ENCODE data around the gene SGCE.

SGCE gene

GRCh38 chr7:94584113-94584512 is 71.8 kb downstream of the SGCE start:
- no peaks in the 10 kb centered on the region for H3K27me3 Mint-ChIP-seq (ENCODE audit: low read depth)
- H3K9me3 Mint-ChIP-seq = peaks cover 8% of the 10 kb centered on the region
- H3K36me3 Mint-ChIP-seq (ENCODE audit: low read depth) = peaks cover 6% of the 10 kb centered on the region

GRCh38 chr7:94580601-94581000 is 75.3 kb downstream of the SGCE start:
- Mint-ChIP-seq H3K36me3 (ENCODE audit: low read depth) (peaks cover 10% of the 10 kb centered on the region), H3K4me3 (no peak overlapping the region), H3K27me3 (ENCODE audit: low read depth) (no peaks in the 10 kb centered on the region), H3K27ac (no peak overlapping the region), H3K4me1 (ENCODE audit: low read depth) (no peaks in the 10 kb centered on the region), H3K9me3 (peaks cover 15% of the 10 kb centered on the region)

More at GRCh38 chr7:94584113-94584512, 71.8 kb downstream of the SGCE start:
- Mint-ChIP-seq H3K4me3 (no peak overlapping the region), H3K4me1 (ENCODE audit: low read depth) (no peaks in the 10 kb centered on the region), H3K27ac (no peak overlapping the region)

- peaks cover 11% of the 10 kb centered on the region for H3K36me3 Mint-ChIP-seq (ENCODE audit: low read depth)
- H3K4me1 Mint-ChIP-seq (ENCODE audit: low read depth) = no peaks in the 10 kb centered on the region
- H3K9me3 Mint-ChIP-seq = peaks cover 24% of the 10 kb centered on the region
- no peak overlapping the region for H3K27ac Mint-ChIP-seq
- no peaks in the 10 kb centered on the region for H3K27me3 Mint-ChIP-seq (ENCODE audit: low read depth)
- no peak overlapping the region for H3K4me3 Mint-ChIP-seq
Observed at GRCh38 chr7:94579470-94579869, 76.5 kb downstream of the SGCE start.

GRCh38 chr7:94578614-94579013 is 77.3 kb downstream of the SGCE start:
- Mint-ChIP-seq H3K4me1 (ENCODE audit: low read depth) (no peaks in the 10 kb centered on the region), H3K27me3 (ENCODE audit: low read depth) (no peaks in the 10 kb centered on the region), H3K36me3 (ENCODE audit: low read depth) (peaks cover 11% of the 10 kb centered on the region), H3K9me3 (peaks cover 30% of the 10 kb centered on the region), H3K4me3 (no peak overlapping the region), H3K27ac (no peak overlapping the region)

- Mint-ChIP-seq H3K36me3 (ENCODE audit: low read depth) (peaks cover 11% of the 10 kb centered on the region), H3K27me3 (ENCODE audit: low read depth) (no peaks in the 10 kb centered on the region), H3K9me3 (peaks cover 35% of the 10 kb centered on the region), H3K27ac (no peak overlapping the region), H3K4me3 (no peak overlapping the region), H3K4me1 (ENCODE audit: low read depth) (no peaks in the 10 kb centered on the region)
Observed at GRCh38 chr7:94577357-94577756, 78.6 kb downstream of the SGCE start.

- H3K27ac Mint-ChIP-seq = no peak overlapping the region
- no peak overlapping the region for H3K4me3 Mint-ChIP-seq
- H3K4me1 Mint-ChIP-seq (ENCODE audit: low read depth) = no peaks in the 10 kb centered on the region
- peaks cover 35% of the 10 kb centered on the region for H3K9me3 Mint-ChIP-seq
- H3K36me3 Mint-ChIP-seq (ENCODE audit: low read depth) = peaks cover 9% of the 10 kb centered on the region
- H3K27me3 Mint-ChIP-seq (ENCODE audit: low read depth) = no peaks in the 10 kb centered on the region
Observed at GRCh38 chr7:94576316-94576715, 79.6 kb downstream of the SGCE start.

GRCh38 chr7:94575646-94576045 is 80.3 kb downstream of the SGCE start:
- Mint-ChIP-seq H3K27ac (no peak overlapping the region), H3K4me3 (no peak overlapping the region), H3K36me3 (ENCODE audit: low read depth) (peaks cover 7% of the 10 kb centered on the region), H3K27me3 (ENCODE audit: low read depth) (no peaks in the 10 kb centered on the region), H3K4me1 (ENCODE audit: low read depth) (no peaks in the 10 kb centered on the region), H3K9me3 (peaks cover 34% of the 10 kb centered on the region)

GRCh38 chr7:94571816-94572215 is 84.1 kb downstream of the SGCE start:
- Mint-ChIP-seq H3K27me3 (ENCODE audit: low read depth) (no peaks in the 10 kb centered on the region), H3K4me1 (ENCODE audit: low read depth) (no peaks in the 10 kb centered on the region), H3K36me3 (ENCODE audit: low read depth) (peaks cover 9% of the 10 kb centered on the region), H3K9me3 (peaks cover 34% of the 10 kb centered on the region), H3K27ac (no peak overlapping the region), H3K4me3 (no peak overlapping the region)

GRCh38 chr7:94567396-94567795 is 88.5 kb downstream of the SGCE start:
- Mint-ChIP-seq H3K27ac (no peak overlapping the region), H3K4me3 (no peak overlapping the region), H3K4me1 (ENCODE audit: low read depth) (no peaks in the 10 kb centered on the region), H3K9me3 (peaks cover 8% of the 10 kb centered on the region), H3K27me3 (ENCODE audit: low read depth) (no peaks in the 10 kb centered on the region), H3K36me3 (ENCODE audit: low read depth) (peaks cover 2% of the 10 kb centered on the region)

GRCh38 chr7:94565247-94565894 is 90.6 kb downstream of the SGCE start:
- no peak overlapping the region for H3K27ac Mint-ChIP-seq
- H3K9me3 Mint-ChIP-seq = peaks cover 3% of the 10 kb centered on the region
- no peaks in the 10 kb centered on the region for H3K27me3 Mint-ChIP-seq (ENCODE audit: low read depth)
- peaks cover 2% of the 10 kb centered on the region for H3K36me3 Mint-ChIP-seq (ENCODE audit: low read depth)
- H3K4me3 Mint-ChIP-seq = no peak overlapping the region
- no peaks in the 10 kb centered on the region for H3K4me1 Mint-ChIP-seq (ENCODE audit: low read depth)

GRCh38 chr7:94562525-94562924 is 93.4 kb downstream of the SGCE start:
- H3K9me3 Mint-ChIP-seq = no peaks in the 10 kb centered on the region
- H3K4me1 Mint-ChIP-seq (ENCODE audit: low read depth) = no peaks in the 10 kb centered on the region
- no peak overlapping the region for H3K4me3 Mint-ChIP-seq
- H3K36me3 Mint-ChIP-seq (ENCODE audit: low read depth) = peaks cover 5% of the 10 kb centered on the region
- H3K27ac Mint-ChIP-seq = no peak overlapping the region
- H3K27me3 Mint-ChIP-seq (ENCODE audit: low read depth) = no peaks in the 10 kb centered on the region

GRCh38 chr7:94561841-94562514 is 94.0 kb downstream of the SGCE start:
- no peak overlapping the region for H3K27ac Mint-ChIP-seq
- no peaks in the 10 kb centered on the region for H3K4me1 Mint-ChIP-seq (ENCODE audit: low read depth)
- peaks cover 5% of the 10 kb centered on the region for H3K36me3 Mint-ChIP-seq (ENCODE audit: low read depth)

GRCh38 chr7:94559972-94560371 is 96.0 kb downstream of the SGCE start:
- Mint-ChIP-seq H3K4me1 (ENCODE audit: low read depth) (no peaks in the 10 kb centered on the region), H3K27me3 (ENCODE audit: low read depth) (no peaks in the 10 kb centered on the region), H3K4me3 (no peak overlapping the region), H3K36me3 (ENCODE audit: low read depth) (peaks cover 5% of the 10 kb centered on the region), H3K27ac (no peak overlapping the region), H3K9me3 (no peaks in the 10 kb centered on the region)

More at GRCh38 chr7:94561841-94562514, 94.0 kb downstream of the SGCE start:
- Mint-ChIP-seq H3K9me3 (no peaks in the 10 kb centered on the region), H3K27me3 (ENCODE audit: low read depth) (no peaks in the 10 kb centered on the region), H3K4me3 (no peak overlapping the region)

- H3K9me3 Mint-ChIP-seq = no peaks in the 10 kb centered on the region
Observed at GRCh38 chr7:94557215-94557614, 98.7 kb downstream of the SGCE start.

GRCh38 chr7:94556028-94556427 is 99.9 kb downstream of the SGCE start:
- Mint-ChIP-seq H3K27me3 (ENCODE audit: low read depth) (no peaks in the 10 kb centered on the region), H3K27ac (no peak overlapping the region), H3K36me3 (ENCODE audit: low read depth) (peaks cover 5% of the 10 kb centered on the region), H3K4me3 (no peak overlapping the region), H3K4me1 (ENCODE audit: low read depth) (no peaks in the 10 kb centered on the region), H3K9me3 (no peaks in the 10 kb centered on the region)

More at GRCh38 chr7:94557215-94557614, 98.7 kb downstream of the SGCE start:
- no peak overlapping the region for H3K4me3 Mint-ChIP-seq
- H3K27ac Mint-ChIP-seq = no peak overlapping the region
- H3K27me3 Mint-ChIP-seq (ENCODE audit: low read depth) = no peaks in the 10 kb centered on the region
- no peaks in the 10 kb centered on the region for H3K4me1 Mint-ChIP-seq (ENCODE audit: low read depth)
- H3K36me3 Mint-ChIP-seq (ENCODE audit: low read depth) = peaks cover 5% of the 10 kb centered on the region

Measured in T-helper 1 cell treated with Interleukin-12 subunit alpha and Interleukin-12 subunit beta and Interleukin-4 antibody, amounts not matched to agents 30 μg/mL and 1 μg/mL, for 36 hours (primary cell).